ENCODE measurements around the gene PDE7B.

DNA sequence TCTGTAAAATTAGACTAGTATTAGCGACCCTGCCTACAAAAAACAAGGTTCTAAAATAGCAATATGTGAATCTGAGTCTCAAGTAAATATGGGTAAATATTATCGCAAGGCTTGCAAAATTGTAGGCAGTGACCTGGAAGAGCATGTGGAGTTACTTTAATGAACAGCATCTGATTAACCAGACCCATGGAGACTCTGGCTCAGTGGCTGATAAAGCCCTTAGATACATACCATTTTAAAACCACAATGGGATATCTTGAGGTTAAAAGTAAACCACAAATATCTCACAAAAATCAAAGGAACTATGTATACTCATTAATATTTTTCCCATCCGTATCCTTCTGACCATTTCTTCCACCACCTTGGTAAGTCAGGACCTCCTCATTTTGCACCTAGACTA, 211.6 kb downstream of the PDE7B start:
- TF ChIP-seq CTCF (IDR thresholded peaks at IDR 0.05) (no peak), POLR2A (IDR thresholded peaks at IDR 0.05) (no peak)

Measured in thyroid gland (tissue), 4 donors.